GM23338 (cell line): ENCODE data around the gene CFAP97D2. TPM values are rescaled to one million over a fixed set of nuclear protein-coding genes. Genes with fewer than 3 reads are reported as not detected.

ENCODE experiments used
- CREB1 ChIP-seq: fragments of 250-450 bp; sonication (Bioruptor Pico); IDR thresholded peaks from 2 replicates; pipeline ENCODE4 v1.5.0; 2020; ENCODE audit warnings: low read depth, mild to moderate bottlenecking, moderate library complexity
- CTCF ChIP-seq, 2 experiments: fragments of 200-600 bp in 1 of 2; sonication (generic) in 1 of 2; conservative IDR thresholded peaks; 2 replicates each; pipeline versions ENCODE4 v1.5.1 to v1.6.1; 2016 to 2017; ENCODE audit warnings: antibody characterized with exemption in 2 of 2, low read depth in 2 of 2, mild to moderate bottlenecking in 2 of 2, moderate library complexity in 1 of 2
- EZH2phosphoT487 ChIP-seq: fragments of 200-600 bp; sonication (generic); IDR thresholded peaks from one replicate; pipeline ENCODE4 v1.8.1; 2018; ENCODE audit warnings: antibody characterized with exemption; ENCODE audit not compliant: unreplicated experiment
- NANOG ChIP-seq: IDR thresholded peaks from 2 replicates; pipeline ENCODE4 v1.6.1; 2016; ENCODE audit warnings: antibody characterized with exemption, borderline replicate concordance
- ZNF114 ChIP-seq: fragments of 250-450 bp; sonication (Bioruptor Pico); IDR thresholded peaks from 2 replicates; pipeline ENCODE4 v1.5.0; 2020; ENCODE audit warnings: mild to moderate bottlenecking, moderate library complexity
- ZNF331 ChIP-seq: fragments of 250-450 bp; sonication (Bioruptor Pico); IDR thresholded peaks from 2 replicates; pipeline ENCODE4 v1.5.0; 2020; ENCODE audit warnings: low read depth, mild to moderate bottlenecking, moderate library complexity
- ZNF462 ChIP-seq: fragments of 250-450 bp; sonication (Bioruptor Pico); IDR thresholded peaks from 2 replicates; pipeline ENCODE4 v1.5.0; 2020; ENCODE audit warnings: mild to moderate bottlenecking, moderate library complexity
- polyA plus RNA-seq: library from polyadenylated mRNA; unstranded; fragments of >200 nt; fragmentation: Nextera tagmentation; extraction: Ambion mirVana; gene quantifications from 2 replicates; pipeline ENCODE4 v1.2.1, GENCODE V29; 2016
- total RNA-seq: library from RNA; depleted of rRNA; stranded (reverse); fragments of >200 nt; shearing (Covaris generic); gene quantifications from 2 replicates; pipeline ENCODE4 v1.2.3, GENCODE V29; 2014

CFAP97D2 gene
- total and polyA plus RNA-seq, 2 experiments from 2014 or later, result not detected

- TF ChIP-seq ZNF462 (CRISPR knock-in tag) (no peak), CREB1 (no peak), EZH2phosphoT487 (no peak), ZNF331 (CRISPR knock-in tag) (no peak), CTCF (conservative IDR thresholded peaks at IDR 0.05; ENCODE audit: low read depth in 2 of 2) (no peak), ZNF114 (CRISPR knock-in tag) (no peak), NANOG (no peak)
Measured at GRCh38 chr13:114155320-114155719, 23.7 kb upstream of the CFAP97D2 start (continued).
